GM10248 (cell line): Measurements from ENCODE around the gene HLA-DQA2.

Experiments used
- CTCF ChIA-PET: fragments of 300-600 bp; sonication (Branson Sonifier 250); formaldehyde crosslinking; extraction: SDS; loops from one replicate; lab custom pipeline; 2021; ENCODE audit warnings: antibody characterized with exemption; lab: Yijun Ruan, JAX
- POLR2A ChIA-PET: fragments of 350-650 bp; sonication (Branson Sonifier 250); formaldehyde crosslinking; extraction: SDS; loops from one replicate; lab custom pipeline; 2020; ENCODE audit warnings: antibody characterized with exemption; lab: Yijun Ruan, JAX
- DNase-seq: peaks from one replicate; pipeline ENCODE4 v3.0.0; 2012; ENCODE audit errors: extremely low spot score
- CTCF ChIP-seq: IDR thresholded peaks from 2 replicates; pipeline ENCODE4 v1.5.1; 2012; ENCODE audit warnings: mild to moderate bottlenecking, low read depth; ENCODE audit errors: extremely low read depth, missing control alignments, control extremely low read depth

Gene HLA-DQA2

DNA sequence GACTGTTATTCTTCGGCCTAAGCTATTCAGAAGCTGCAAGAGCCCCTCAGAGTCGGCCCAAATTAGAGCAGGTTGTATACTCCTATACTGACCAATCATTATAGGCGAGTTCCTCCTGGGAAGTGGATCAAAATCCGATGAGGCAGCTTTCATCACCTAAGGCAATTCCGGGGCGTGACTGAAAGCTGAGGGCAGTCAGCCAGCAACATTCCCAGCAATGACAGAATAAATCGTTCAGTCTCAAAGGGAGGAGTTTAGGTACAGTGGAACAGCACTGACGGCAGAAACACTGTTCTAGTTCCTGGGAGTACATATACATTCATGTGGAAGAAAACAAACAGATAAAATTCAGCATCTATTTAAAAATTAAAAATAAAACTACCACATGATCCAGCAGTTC is 11.4 kb downstream of the HLA-DQA2 start:
- DNase-seq: no peak
- TF ChIP-seq CTCF: no peak
- CTCF ChIA-PET: no interaction called here
- POLR2A ChIA-PET: no interaction called here

DNA sequence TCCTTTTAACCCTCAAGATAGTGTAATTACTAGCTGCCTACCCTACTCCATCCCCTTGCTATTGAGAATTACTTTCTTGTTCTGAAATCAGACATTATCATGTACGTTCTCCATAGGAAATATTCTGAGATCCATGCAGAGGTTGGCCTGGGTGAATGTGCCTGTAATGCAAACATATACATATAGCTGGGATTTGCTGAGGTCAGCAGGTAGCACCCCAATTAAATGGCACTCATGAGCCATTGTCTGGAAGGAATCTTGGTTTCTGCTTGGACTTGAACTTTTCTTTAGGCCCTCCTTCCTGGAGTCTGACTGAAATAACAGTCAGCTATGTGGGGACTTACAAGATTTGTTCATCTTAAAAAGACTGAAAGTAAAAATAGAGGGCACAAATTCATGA is 18.5 kb downstream of the HLA-DQA2 start:
- no peak for TF ChIP-seq CTCF
- POLR2A ChIA-PET: no interaction called here

GRCh38 chr6:32761072-32761471 is 19.9 kb downstream of the HLA-DQA2 start:
- ChIA-PET POLR2A (interaction anchor here (0.6 to 1.0 kb wide), 4 partner anchors 69 to 152 kb away, joined by 3 to 4 read pairs (median 4); partner anchors contain the start of gene HLA-DQB1), CTCF (interaction anchor here (0.7 to 1.5 kb wide), 3 partner anchors 9 to 347 kb away, joined by 3 to 7 read pairs (median 5); no protein-coding TSS in a partner anchor)
- TF ChIP-seq CTCF: no peak
- DNase-seq: no peak

More for the DNA sequence above, 18.5 kb downstream of the HLA-DQA2 start:
- DNase-seq: no peak
- CTCF ChIA-PET: no interaction called here

DNA sequence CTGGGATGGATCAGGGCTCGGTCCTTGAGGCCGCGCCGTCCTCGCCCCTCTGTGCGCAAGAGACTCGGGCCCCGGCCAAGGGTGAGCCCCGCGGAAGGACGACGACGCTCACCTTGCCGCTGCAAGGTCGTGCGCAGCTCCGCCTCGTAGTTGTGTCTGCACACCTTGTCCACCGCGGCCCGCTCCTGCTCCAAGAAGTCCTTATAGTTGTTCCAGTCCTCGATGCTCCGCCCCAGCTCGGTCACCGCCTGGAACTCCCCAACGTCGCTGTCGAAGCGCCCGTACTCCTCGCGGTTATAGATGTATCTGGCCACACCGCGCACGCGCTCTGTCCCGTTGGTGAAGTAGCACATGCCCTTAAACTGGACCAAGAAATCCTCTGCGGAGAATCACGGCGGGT is 20.4 kb downstream of the HLA-DQA2 start:
- CTCF ChIA-PET: interaction anchor here (0.7 to 1.5 kb wide), 3 partner anchors 9 to 347 kb away, joined by 3 to 7 read pairs (median 5); no protein-coding TSS in a partner anchor
- DNase-seq: no peak
- POLR2A ChIA-PET: interaction anchor here (1.0 kb wide), 1 partner anchor 98 kb away, joined by 4 read pairs; no protein-coding TSS in a partner anchor
- no peak for TF ChIP-seq CTCF

- DNase-seq: no peak
- ChIA-PET POLR2A (no interaction called here), CTCF (interaction anchor here (0.9 to 1.4 kb wide), 2 partner anchors 8 to 23 kb away, joined by 3 read pairs; no protein-coding TSS in a partner anchor)
- no peak for TF ChIP-seq CTCF
Measured at GRCh38 chr6:32763421-32763820, 22.2 kb downstream of the HLA-DQA2 start, which contains the start of gene HLA-DQB2. Gene HLA-DQB2, minus strand, starts transcription at chr6:32763532. Its CDS starts 62 bp downstream, at chr6:32763470.

- POLR2A ChIA-PET: no interaction called here
- CTCF ChIA-PET: no interaction called here
- no peak for TF ChIP-seq CTCF
- DNase-seq: no peak
Measured at GRCh38 chr6:32764048-32764447, 22.9 kb downstream of the HLA-DQA2 start.

GRCh38 chr6:32772656-32773055 is 31.5 kb downstream of the HLA-DQA2 start:
- POLR2A ChIA-PET: no interaction called here
- no peak for DNase-seq
- no peak for TF ChIP-seq CTCF
- CTCF ChIA-PET: no interaction called here
